HT-29 (cell line): Measurements from ENCODE around the gene TPM3. TPM values are rescaled to one million over a fixed set of nuclear protein-coding genes. Genes with fewer than 3 reads are reported as not detected.
"Not testable (repeated sequence)": the region's sequence is repeated elsewhere in the genome, so short reads cannot be mapped to it uniquely, and the experiment has no call there.

Source experiments
- DNase-seq: peaks from one replicate; pipeline ENCODE4 v3.0.0-alpha.2; 2015; ENCODE audit warnings: low spot score
- total RNA-seq: library from RNA; depleted of rRNA; stranded (reverse); fragments of >200 nt; shearing (Covaris generic); gene quantifications from 2 replicates; pipeline ENCODE4 v1.2.3, GENCODE V29; 2014

The TPM3 gene
- total RNA-seq, 1 experiment from 2014 or later: 315 TPM

GRCh38 chr1:154170547-154171222 is 21.2 kb downstream of the TPM3 start:
- DNase-seq: no peak

GRCh38 chr1:154167461-154167860 is 24.4 kb downstream of the TPM3 start:
- no peak for DNase-seq

- DNase-seq: no peak
Observed at GRCh38 chr1:154166207-154166606, 25.7 kb downstream of the TPM3 start.

GRCh38 chr1:154159554-154159953 is 32.3 kb downstream of the TPM3 start:
- no peak for DNase-seq

- DNase-seq: no peak
Observed at GRCh38 chr1:154158307-154159125, 33.4 kb downstream of the TPM3 start.

GRCh38 chr1:154157520-154158306 is 34.2 kb downstream of the TPM3 start:
- DNase-seq: peak; percentile 52

GRCh38 chr1:154155251-154155650 is 36.6 kb downstream of the TPM3 start:
- DNase-seq: no peak

GRCh38 chr1:154154534-154155191 is 37.2 kb downstream of the TPM3 start, which contains the start of gene NUP210L:
Gene NUP210L (minus strand): TSS chr1:154155073.
- DNase-seq: no peak

- DNase-seq: no peak
Observed at GRCh38 chr1:154154053-154154452, 37.8 kb downstream of the TPM3 start.

GRCh38 chr1:154151311-154151710 is 40.6 kb downstream of the TPM3 start:
- DNase-seq: no peak

GRCh38 chr1:154148807-154149206 is 43.1 kb downstream of the TPM3 start:
- no peak for DNase-seq

- not testable (repeated sequence) for DNase-seq
Observed at GRCh38 chr1:154147505-154147904, 44.4 kb downstream of the TPM3 start.

GRCh38 chr1:154145986-154146385 is 45.9 kb downstream of the TPM3 start:
- no peak for DNase-seq

- no peak for DNase-seq
Observed at GRCh38 chr1:154142358-154142757, 49.5 kb downstream of the TPM3 start.

GRCh38 chr1:154141240-154141639 is 50.7 kb downstream of the TPM3 start:
- no peak for DNase-seq

- DNase-seq: no peak
Observed at GRCh38 chr1:154137888-154138287, 54.0 kb downstream of the TPM3 start.

- DNase-seq: no peak
Observed at GRCh38 chr1:154133256-154133655, 58.6 kb downstream of the TPM3 start.

- DNase-seq: no peak
Observed at GRCh38 chr1:154129391-154129970, 62.4 kb downstream of the TPM3 start.

- not testable (repeated sequence) for DNase-seq
Observed at GRCh38 chr1:154123205-154123604, 68.7 kb downstream of the TPM3 start.

- no peak for DNase-seq
Observed at GRCh38 chr1:154117642-154118041, 74.3 kb downstream of the TPM3 start.

GRCh38 chr1:154115180-154115579 is 76.7 kb downstream of the TPM3 start:
- peak; percentile 34 for DNase-seq
